GM12872 (cell line): ENCODE measurements around the gene ZNF441.

Experiments used
- CTCF ChIP-seq: IDR thresholded peaks from 3 replicates; pipeline ENCODE4 v1.5.1; 2011; ENCODE audit warnings: low read depth, mild to moderate bottlenecking, low read length, moderate library complexity; ENCODE audit not compliant: insufficient read depth

ZNF441 gene

GRCh38 chr19:11832253-11832912 is 65.6 kb downstream of the ZNF441 start:
- TF ChIP-seq CTCF = no peak

GRCh38 chr19:11833541-11833940 is 66.7 kb downstream of the ZNF441 start:
- TF ChIP-seq CTCF = no peak
